ENCODE results near the gene TSHZ2. TPM values are rescaled to one million over a fixed set of nuclear protein-coding genes. Genes with fewer than 3 reads are reported as not detected.

The TSHZ2 gene
- total RNA-seq, 1 experiment from 2014 or later, result 0.07 TPM

- Histone ChIP-seq H3K9ac (ENCODE audit: low read length) (no peak overlapping the region), H3K4me3 (replicated peaks in 1 of 2; ENCODE audit: low read depth in 1 of 2, low read length in 2 of 2) (no peak overlapping the region), H3K9me2 (ENCODE audit: insufficient read depth) (no peaks in the 10 kb centered on the region), H4K20me1 (ENCODE audit: insufficient read depth) (no peaks in the 10 kb centered on the region), H2AFZ (ENCODE audit: low read depth, low read length, poor library complexity, severe bottlenecking) (no peak overlapping the region), H3K4me1 (ENCODE audit: control insufficient read depth in 1 of 2, insufficient read depth in 2 of 2, low read length in 2 of 2) (peaks cover 0 to 14% of the 10 kb centered on the region in 2 experiments; a peak in 2 of 4 replicates), H3K27ac (ENCODE audit: low read depth, low read length) (no peak overlapping the region), H3K79me2 (ENCODE audit: insufficient read depth, low read length) (no peaks in the 10 kb centered on the region), H3K36me3 (ENCODE audit: control insufficient read depth in 1 of 2, insufficient read depth in 2 of 2, low read length in 2 of 2) (no peaks in the 10 kb centered on the region), H3K9me3 (ENCODE audit: control insufficient read depth in 1 of 2, insufficient read depth in 1 of 2, low read depth in 1 of 2, low read length in 2 of 2) (no peaks in the 10 kb centered on the region), H3K27me3 (ENCODE audit: insufficient read depth, low read length) (peaks cover under 1% of the 10 kb centered on the region; the same call in 1 of the 2 replicates), H3K4me2 (ENCODE audit: low read length) (peak overlapping the region; percentile 52; the same call in 1 of the 2 replicates)
- BruUV-seq (replicated peaks), result no TSS peak
- intact Hi-C loops (cut with micrococcal nuclease), result loop anchor here (10.0 kb wide), 1 partner anchor 721 kb away; no protein-coding TSS in a partner anchor
- ChIA-PET POLR2A (no interaction called here), RAD21 (ENCODE audit: low non-redundant PET in 1 of 2, low total read pairs in 2 of 2, uncharacterized antibody in 2 of 2, unreplicated experiment in 2 of 2) (no interaction called here), CTCF (interaction anchor here (1.0 to 1.3 kb wide), 2 partner anchors 15 to 692 kb away, joined by 3 to 4 read pairs; no protein-coding TSS in a partner anchor)
- ATAC-seq (no peak), DNase-seq (ENCODE audit: low read depth, low spot score) (no peak)
- TF ChIP-seq EZH2 (IDR thresholded peaks at IDR 0.05), result no peak
- no peak for TF ChIP-seq CTCF (IDR thresholded peaks at IDR 0.05 in 2 of 3, conservative IDR thresholded peaks at IDR 0.05 in 1 of 3; ENCODE audit: borderline replicate concordance in 1 of 3, insufficient read depth in 1 of 3, low read depth in 2 of 3, low read length in 2 of 3)
- TF ChIP-seq TCF7L2 (IDR thresholded peaks at IDR 0.05; ENCODE audit: borderline replicate concordance, extremely low read depth, insufficient read depth, insufficient read length), result no peak
- TF ChIP-seq REST (IDR thresholded peaks at IDR 0.05; ENCODE audit: low read depth), result no peak
- no peak for TF ChIP-seq ZFX (IDR thresholded peaks at IDR 0.05)
These were observed 251.5 kb downstream of the TSHZ2 start for GRCh38 chr20:53223626-53224172.

All from HCT116 (cell line).